IMR-90 (cell line): ENCODE results near the gene MDC1. TPM values are rescaled to one million over a fixed set of nuclear protein-coding genes. Genes with fewer than 3 reads are reported as not detected.

Experiments used
- ATAC-seq: fragments of 200-7000 bp; cut with Tn5 transposase; 2 replicates; pipeline ENCODE4 v1.9.1; 2020; ENCODE audit warnings: low read depth, mild to moderate bottlenecking, moderate library complexity
- BruUV-seq: library from RNA; stranded (reverse); fragments of 400-500 nt; replicated peaks from 2 replicates; lab custom pipeline; 2021; lab: Mats Ljungman, UMichigan
- CTCF ChIA-PET: fragments of 300-600 bp; formaldehyde crosslinking; extraction: SDS; loops from one replicate; lab custom pipeline; 2021; ENCODE audit warnings: antibody characterized with exemption; lab: Yijun Ruan, JAX
- POLR2A ChIA-PET: fragments of 300-600 bp; sonication (Branson Sonifier 250); formaldehyde crosslinking; loops from one replicate; lab custom pipeline; 2022; ENCODE audit warnings: antibody characterized with exemption; ENCODE audit not compliant: unreplicated experiment; lab: Charles Lee
- DNase-seq: peaks from one replicate; pipeline ENCODE4 v3.0.0; 2013
- H2AFZ ChIP-seq: replicated peaks from 2 replicates; pipeline ENCODE3; 2013; ENCODE audit warnings: low read length, mild to moderate bottlenecking; ENCODE audit not compliant: poor library complexity
- H2AK5ac ChIP-seq: 2 replicates; pipeline ENCODE4 v1.6.1; 2013; ENCODE audit warnings: low read depth, low read length, inconsistent platforms
- H2AK9ac ChIP-seq: replicated peaks from 2 replicates; pipeline ENCODE3; 2013; ENCODE audit warnings: mild to moderate bottlenecking, low read depth, low read length, moderate library complexity; ENCODE audit not compliant: poor library complexity
- H2BK120ac ChIP-seq: 2 replicates; pipeline ENCODE4 v1.6.1; 2013; ENCODE audit warnings: low read depth, low read length, inconsistent platforms
- H2BK15ac ChIP-seq: 3 replicates; pipeline ENCODE4 v1.6.1; 2013; ENCODE audit warnings: low read depth, low read length, inconsistent platforms
- H2BK20ac ChIP-seq: 2 replicates; pipeline ENCODE4 v1.6.1; 2013; ENCODE audit warnings: low read depth, mild to moderate bottlenecking, inconsistent platforms, low read length, moderate library complexity
- H2BK5ac ChIP-seq: 2 replicates; pipeline ENCODE4 v1.6.1; 2013; ENCODE audit warnings: mild to moderate bottlenecking, low read depth, low read length, inconsistent platforms; ENCODE audit not compliant: poor library complexity, severe bottlenecking
- H3K14ac ChIP-seq: replicated peaks from 2 replicates; pipeline ENCODE4 v1.6.1; 2013; ENCODE audit warnings: low read depth, low read length, inconsistent platforms
- H3K18ac ChIP-seq: 2 replicates; pipeline ENCODE4 v1.6.1; 2013; ENCODE audit warnings: low read depth, low read length, control low read depth
- H3K23ac ChIP-seq: 2 replicates; pipeline ENCODE4 v1.6.1; 2013; ENCODE audit warnings: low read depth, low read length, inconsistent platforms
- H3K27ac ChIP-seq: 2 replicates; pipeline ENCODE4 v1.5.1; 2013; ENCODE audit warnings: mild to moderate bottlenecking, control low read depth, low read length; ENCODE audit not compliant: insufficient read depth
- H3K27me3 ChIP-seq: 2 replicates; pipeline ENCODE4 v1.6.1; 2013; ENCODE audit warnings: low read length; ENCODE audit not compliant: control insufficient read depth, insufficient read depth
- H3K36me3 ChIP-seq: 2 replicates; pipeline ENCODE4 v1.6.1; 2013; ENCODE audit warnings: low read length, mixed read lengths; ENCODE audit not compliant: control insufficient read depth, insufficient read depth
- H3K4ac ChIP-seq: 2 replicates; pipeline ENCODE4 v1.6.1; 2013; ENCODE audit warnings: low read depth, low read length, inconsistent platforms
- H3K4me1 ChIP-seq: 2 replicates; pipeline ENCODE4 v1.6.1; 2013; ENCODE audit warnings: low read length, mixed read lengths; ENCODE audit not compliant: control insufficient read depth, insufficient read depth
- H3K4me2 ChIP-seq: 2 replicates; pipeline ENCODE4 v1.6.1; 2013; ENCODE audit warnings: low read depth, mild to moderate bottlenecking, control low read depth, low read length, moderate library complexity
- H3K4me3 ChIP-seq: 2 replicates; pipeline ENCODE4 v1.5.1; 2013; ENCODE audit warnings: low read depth, mild to moderate bottlenecking, control low read depth, low read length, moderate library complexity; ENCODE audit not compliant: insufficient read depth
- H3K56ac ChIP-seq: 2 replicates; pipeline ENCODE4 v1.6.1; 2013; ENCODE audit warnings: low read length, inconsistent platforms; ENCODE audit not compliant: insufficient read depth; ENCODE audit errors: extremely low read depth
- H3K79me1 ChIP-seq, 2 experiments: 2 replicates each; pipeline ENCODE4 v1.6.1; 2013; ENCODE audit warnings: low read length in 2 of 2, inconsistent platforms in 1 of 2, low read depth in 1 of 2
- H3K9ac ChIP-seq: 2 replicates; pipeline ENCODE4 v1.6.1; 2013; ENCODE audit warnings: low read depth, low read length, control low read depth
- H3K9me1 ChIP-seq: 2 replicates; pipeline ENCODE4 v1.6.1; 2013; ENCODE audit warnings: low read length, inconsistent platforms; ENCODE audit not compliant: insufficient read depth
- H3K9me3 ChIP-seq: 2 replicates; pipeline ENCODE4 v1.6.1; 2013; ENCODE audit warnings: low read length; ENCODE audit not compliant: control insufficient read depth, insufficient read depth
- H4K20me1 ChIP-seq: 2 replicates; pipeline ENCODE4 v1.6.1; 2013; ENCODE audit warnings: low read length, inconsistent platforms; ENCODE audit not compliant: insufficient read depth
- H4K5ac ChIP-seq: 2 replicates; pipeline ENCODE4 v1.6.1; 2013; ENCODE audit warnings: mild to moderate bottlenecking, low read depth, low read length, control low read depth
- H4K8ac ChIP-seq, 2 experiments: 2 replicates each; pipeline ENCODE4 v1.6.1; 2013; ENCODE audit warnings: low read depth in 2 of 2, low read length in 2 of 2, control low read depth in 1 of 2, inconsistent platforms in 1 of 2
- H4K91ac ChIP-seq: 2 replicates; pipeline ENCODE4 v1.6.1; 2013; ENCODE audit warnings: low read depth, low read length, inconsistent platforms; ENCODE audit not compliant: insufficient read depth
- CEBPB ChIP-seq: IDR thresholded peaks from 2 replicates; pipeline ENCODE4 v1.6.1; 2012; ENCODE audit warnings: low read depth, low read length, improper control_type of control experiment
- CHD1 ChIP-seq: IDR thresholded peaks from 2 replicates; pipeline ENCODE4 v1.6.1; 2012; ENCODE audit warnings: low read depth, low read length, improper control_type of control experiment
- ELK1 ChIP-seq: fragments of 150-350 bp; IDR thresholded peaks from 2 replicates; pipeline ENCODE4 v1.6.1; 2016; ENCODE audit warnings: low read depth, mild to moderate bottlenecking, low read length, moderate library complexity, borderline replicate concordance
- MAZ ChIP-seq: IDR thresholded peaks from 2 replicates; pipeline ENCODE4 v1.6.1; 2012; ENCODE audit warnings: low read depth, mild to moderate bottlenecking, low read length, improper control_type of control experiment, moderate library complexity, borderline replicate concordance
- NFE2L2 ChIP-seq: fragments of 150-350 bp; IDR thresholded peaks from 2 replicates; pipeline ENCODE4 v1.6.1; 2016; ENCODE audit warnings: low read depth, mild to moderate bottlenecking, low read length
- RAD21 ChIP-seq: IDR thresholded peaks from 2 replicates; pipeline ENCODE4 v1.6.1; 2012; ENCODE audit warnings: low read length, improper control_type of control experiment
- RFX5 ChIP-seq: IDR thresholded peaks from 2 replicates; pipeline ENCODE4 v1.8.0; 2012; ENCODE audit warnings: low read depth, mild to moderate bottlenecking, low read length, moderate library complexity
- WGBS, 2 experiments: methylation state at CpG; one replicate each; pipeline versions ENCODE4 v1.1.5 to v1.1.7; 2013; ENCODE audit warnings: missing lambda C conversion rate in 2 of 2; ENCODE audit not compliant: insufficient read length in 1 of 2; ENCODE audit errors: extremely low coverage in 2 of 2; 5-methylcytosine and 5-hydroxymethylcytosine counted together
- dilution Hi-C: fragments of 300-500 bp; cut with HindIII; formaldehyde crosslinking; loops from one replicate; pipeline ENCODE4 v1.14.3; 2018; ENCODE audit warnings: low sequenced_read_pairs; ENCODE audit not compliant: unreplicated experiment
- in situ Hi-C: fragments of 300-500 bp; cut with MboI; formaldehyde crosslinking; loops from 3 replicates; pipeline ENCODE4 v1.14.3; 2019; ENCODE audit warnings: low sequenced_read_pairs, inconsistent platforms, mixed read lengths
- intact Hi-C: fragments of 100-400 bp; cut with micrococcal nuclease; formaldehyde crosslinking; loops from 2 replicates; pipeline ENCODE4 v1.10.0; 2022
- polyA plus RNA-seq, 3 experiments: library from polyadenylated mRNA; depleted of rRNA; stranded (reverse); fragments of >200 nt; gene quantifications; 2 replicates each; pipeline ENCODE4 v1.2.3, GENCODE V29; 2012; ENCODE audit warnings: low replicate concordance in 1 of 3
- total RNA-seq: library from RNA; depleted of rRNA; stranded (reverse); fragments of >200 nt; gene quantifications from 2 replicates; pipeline ENCODE4 v1.2.3, GENCODE V29; 2012

Gene MDC1
- total and polyA plus RNA-seq, 2 of the 4 experiments (the other 2 are of a cell fraction) = 4.5 to 12.1 TPM

GRCh38 chr6:30761791-30762429 lies 44.8 kb upstream of the MDC1 start:
- H4K20me1 ChIP-seq = peaks cover 5% of the 10 kb centered on the region; the same call in 1 of the 2 replicates
- peak overlapping the region; percentile 8 to 72; a peak in 2 of 4 replicates for H4K8ac ChIP-seq
- H4K91ac ChIP-seq = peak overlapping the region; percentile 73; the same call in 1 of the 2 replicates
- peak overlapping the region; percentile 37 for H3K4ac ChIP-seq
- H2BK20ac ChIP-seq = peak overlapping the region; percentile 76
- no CpG with 5 or more reads among the region's 4 CpGs for WGBS, 2 experiments
- dilution Hi-C loops = no loop called here
- no peak overlapping the region for H3K4me3 ChIP-seq
- H3K36me3 ChIP-seq = no peaks in the 10 kb centered on the region
- ATAC-seq (no peak), DNase-seq (no peak)
- H3K9me3 ChIP-seq = no peaks in the 10 kb centered on the region
- intact Hi-C loops = no loop called here
- TF ChIP-seq RFX5 (no peak), ELK1 (no peak), NFE2L2 (no peak), CEBPB (no peak), RAD21 (no peak), MAZ (no peak), CHD1 (no peak)
- in situ Hi-C loops = no loop called here
- H3K4me2 ChIP-seq = no peak overlapping the region
- peak overlapping the region; percentile 77 for H2AK5ac ChIP-seq
- CTCF ChIA-PET = no interaction called here
- POLR2A ChIA-PET = no interaction called here
- H3K27ac ChIP-seq = no peak overlapping the region
- peak overlapping the region; percentile 75; the same call in 1 of the 2 replicates for H3K23ac ChIP-seq
- H2AK9ac ChIP-seq = peak overlapping the region; percentile 39
- peak overlapping the region; percentile 73; the same call in 1 of the 2 replicates for H3K18ac ChIP-seq
- H3K9me1 ChIP-seq = peaks cover 35% of the 10 kb centered on the region
- H4K5ac ChIP-seq = peak overlapping the region; percentile 40; the same call in 1 of the 2 replicates
- BruUV-seq = no TSS peak
- H3K79me1 ChIP-seq = peaks cover 0 to 29% of the 10 kb centered on the region in 2 experiments; a peak in 2 of 4 replicates
- H3K56ac ChIP-seq = no peak overlapping the region
- H2AFZ ChIP-seq = no peak overlapping the region
- H3K9ac ChIP-seq = no peak overlapping the region
- no peaks in the 10 kb centered on the region for H3K27me3 ChIP-seq
- peak overlapping the region; percentile 84 for H2BK120ac ChIP-seq
- peak overlapping the region; percentile 94 for H3K14ac ChIP-seq
- H2BK15ac ChIP-seq = peak overlapping the region; percentile 99; the same call in 2 of the 3 replicates
- H2BK5ac ChIP-seq = peak overlapping the region; percentile 29
- H3K4me1 ChIP-seq = peaks cover 23% of the 10 kb centered on the region
